ENCODE results near the gene HRH2. TPM values are rescaled to one million over a fixed set of nuclear protein-coding genes. Genes with fewer than 3 reads are reported as not detected.

Gene HRH2
- total and polyA plus RNA-seq, 3 experiments from 2014 or later = 1.3 to 29.6 (median 28.9) TPM

DNA sequence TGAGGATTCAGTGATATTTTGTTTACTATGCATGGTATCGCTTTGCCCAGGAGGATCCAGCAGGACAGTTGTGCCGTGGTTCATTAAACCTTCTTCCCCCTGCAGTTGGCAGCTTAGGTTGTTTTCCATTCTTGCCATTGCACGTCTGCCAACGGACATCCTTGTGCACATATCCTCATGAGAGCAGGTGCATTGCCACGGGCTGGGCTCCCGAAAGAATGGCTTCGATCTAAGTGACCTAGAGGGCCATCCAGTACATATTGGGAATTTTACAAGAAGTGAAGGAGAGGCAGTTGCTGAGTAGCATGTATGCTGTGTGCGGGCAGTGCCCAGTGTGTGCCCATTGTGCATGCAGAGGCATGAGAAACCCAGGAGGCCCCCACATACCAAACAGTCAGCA, 22.1 kb downstream of the HRH2 start:
- peaks cover 5% of the 10 kb centered on the region for H3K4me1 ChIP-seq (ENCODE audit: insufficient read depth, low read length)

DNA sequence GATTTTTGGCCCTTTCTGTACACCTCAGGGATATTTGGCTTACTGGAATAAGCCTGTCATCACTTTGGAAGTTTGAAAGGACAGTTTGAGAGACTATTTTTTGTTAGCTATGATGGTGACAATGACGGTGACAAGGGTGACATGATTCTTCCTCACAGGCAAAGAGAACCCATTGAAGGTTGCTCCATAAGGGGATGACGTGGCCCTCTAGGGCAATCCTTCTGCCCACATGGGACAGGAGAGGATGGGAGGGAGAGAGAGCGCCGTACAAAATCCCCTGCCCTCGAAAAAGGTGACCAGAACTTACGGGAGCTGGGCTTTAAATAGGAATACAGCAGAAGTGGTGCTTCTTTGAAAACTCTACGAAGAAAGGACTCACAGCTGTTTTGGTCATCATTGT, 22.6 kb downstream of the HRH2 start:
- ChIA-PET POLR2A (no interaction called here), CTCF (no interaction called here)
- Mint-ChIP-seq H3K27me3 (peaks cover 7 to 12% of the 10 kb centered on the region in 2 donors), H3K4me3 (no peak overlapping the region), H3K9me3 (peaks cover 0 to 3% (median 0%) of the 10 kb centered on the region in 5 donors), H3K36me3 (peaks cover 0 to 12% (median 5%) of the 10 kb centered on the region in 3 donors), H3K27ac (peak overlapping the region in 1 of 8 donors; percentile 4), H3K4me1 (peaks cover 0 to 3% (median 0%) of the 10 kb centered on the region in 3 donors)
- DNase-seq = no peak
- Histone ChIP-seq H3K9me3 (ENCODE audit: low read length) (no peaks in the 10 kb centered on the region), H3K4me3 (ENCODE audit: low read length) (no peak overlapping the region), H3K27ac (ENCODE audit: low read depth, low read length) (no peak overlapping the region), H3K36me3 (ENCODE audit: insufficient read depth, low read length) (no peaks in the 10 kb centered on the region), H3K4me1 (ENCODE audit: insufficient read depth, low read length) (peaks cover 5% of the 10 kb centered on the region), H3K27me3 (ENCODE audit: insufficient read depth, low read length, poor library complexity, severe bottlenecking) (no peaks in the 10 kb centered on the region)

More for the DNA sequence above, 22.1 kb downstream of the HRH2 start:
- no peak for DNase-seq
- H3K4me1 Mint-ChIP-seq = peaks cover 0 to 6% (median 1%) of the 10 kb centered on the region in 3 donors
- POLR2A ChIA-PET = no interaction called here
- H3K9me3 Mint-ChIP-seq = peaks cover 0 to 3% (median 0%) of the 10 kb centered on the region in 5 donors
- CTCF ChIA-PET = interaction anchor here (1.2 kb wide), 1 partner anchor 146 kb away, joined by 5 read pairs; no protein-coding TSS in a partner anchor
- Histone ChIP-seq H3K27me3 (ENCODE audit: insufficient read depth, low read length, poor library complexity, severe bottlenecking) (no peaks in the 10 kb centered on the region), H3K36me3 (ENCODE audit: insufficient read depth, low read length) (no peaks in the 10 kb centered on the region), H3K27ac (ENCODE audit: low read depth, low read length) (no peak overlapping the region), H3K4me3 (ENCODE audit: low read length) (no peak overlapping the region), H3K9me3 (ENCODE audit: low read length) (no peaks in the 10 kb centered on the region)
- H3K36me3 Mint-ChIP-seq = peaks cover 0 to 12% (median 5%) of the 10 kb centered on the region in 3 donors
- no peak overlapping the region for H3K4me3 Mint-ChIP-seq
- H3K27me3 Mint-ChIP-seq = peaks cover 7 to 12% of the 10 kb centered on the region in 2 donors
- peak overlapping the region in 2 of 8 donors; percentile 4 to 19 for H3K27ac Mint-ChIP-seq

DNA sequence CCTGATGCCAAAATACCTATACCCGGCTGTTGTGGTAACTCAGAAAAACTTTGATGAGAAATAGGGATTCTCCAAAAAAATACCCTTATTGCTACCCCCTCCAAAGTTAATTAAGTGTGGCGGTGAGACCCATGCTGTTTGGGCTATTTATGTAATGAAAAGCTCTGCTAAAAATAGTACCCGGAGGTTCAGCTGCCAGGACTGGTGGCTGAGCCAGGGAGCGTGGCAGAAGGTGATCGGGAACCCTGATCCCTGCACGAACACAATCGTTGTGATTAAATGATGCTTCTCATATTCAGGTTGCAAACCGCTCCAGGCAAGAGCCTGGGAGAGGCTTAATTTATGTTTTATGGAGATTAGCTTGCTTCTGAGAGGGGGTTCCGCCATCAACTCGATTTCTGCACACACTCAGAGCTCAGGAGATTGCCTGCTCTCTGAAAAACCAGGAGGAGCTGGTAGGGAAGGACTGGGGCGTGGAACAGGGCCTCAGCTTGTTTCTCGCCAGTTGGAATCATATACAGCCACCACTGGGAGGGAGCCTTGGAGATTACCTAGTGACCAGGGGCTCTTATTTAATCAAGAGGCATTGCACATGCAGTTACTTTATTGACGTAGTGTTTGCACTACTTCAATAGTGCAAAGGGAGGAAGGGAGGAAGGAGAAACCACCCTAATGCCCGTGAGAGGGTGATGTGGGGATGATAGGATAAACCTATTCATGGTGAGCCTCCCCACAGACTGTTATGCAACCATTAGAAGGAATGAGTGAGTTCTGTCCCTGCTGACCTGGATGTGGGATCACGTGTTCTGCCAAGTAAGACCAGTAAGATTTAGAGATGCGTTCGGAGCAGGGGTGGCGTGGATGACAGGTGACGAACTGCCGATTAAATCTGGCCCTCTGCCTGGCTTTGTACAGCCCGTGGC, 23.4 kb downstream of the HRH2 start:
- peaks cover 0 to 3% (median 0%) of the 10 kb centered on the region in 3 donors for H3K4me1 Mint-ChIP-seq
- peaks cover 0 to 16% (median 5%) of the 10 kb centered on the region in 3 donors for H3K36me3 Mint-ChIP-seq
- peaks cover 5% of the 10 kb centered on the region for H3K4me1 ChIP-seq (ENCODE audit: insufficient read depth, low read length)
- CTCF ChIA-PET = no interaction called here
- DNase-seq = no peak
- H3K27me3 Mint-ChIP-seq = peaks cover 5 to 12% of the 10 kb centered on the region in 2 donors
- POLR2A ChIA-PET = no interaction called here
- no peak overlapping the region for H3K4me3 Mint-ChIP-seq
- no peaks in the 10 kb centered on the region for H3K27me3 ChIP-seq (ENCODE audit: insufficient read depth, low read length, poor library complexity, severe bottlenecking)
- no peak overlapping the region for H3K4me3 ChIP-seq (ENCODE audit: low read length)
- no peak overlapping the region for H3K27ac ChIP-seq (ENCODE audit: low read depth, low read length)
- H3K27ac Mint-ChIP-seq = no peak overlapping the region
- no peaks in the 10 kb centered on the region for H3K9me3 ChIP-seq (ENCODE audit: low read length)
- peaks cover 0 to 3% (median 0%) of the 10 kb centered on the region in 5 donors for H3K9me3 Mint-ChIP-seq
- no peaks in the 10 kb centered on the region for H3K36me3 ChIP-seq (ENCODE audit: insufficient read depth, low read length)

DNA sequence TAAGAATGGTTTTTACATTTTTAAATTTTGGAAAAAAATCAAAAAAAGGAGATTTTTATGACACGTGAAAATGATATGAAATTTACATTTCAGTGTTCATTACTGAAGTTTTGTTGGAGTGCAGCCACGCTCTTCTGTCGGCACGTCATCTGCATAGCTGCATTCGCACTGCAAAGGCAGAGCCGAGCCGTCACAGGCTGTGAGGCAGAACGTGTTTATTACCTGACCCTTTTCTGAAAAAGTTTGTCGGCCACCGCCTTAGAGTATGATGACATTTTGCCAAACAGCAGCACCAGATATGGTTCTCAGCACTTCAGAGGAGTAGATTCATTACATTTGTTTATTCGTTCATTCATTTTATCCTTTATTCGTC, 24.1 kb downstream of the HRH2 start:
- no peaks in the 10 kb centered on the region for H3K9me3 ChIP-seq (ENCODE audit: low read length)
- CTCF ChIA-PET = no interaction called here
- Mint-ChIP-seq H3K27ac (no peak overlapping the region), H3K36me3 (peaks cover 0 to 16% (median 5%) of the 10 kb centered on the region in 3 donors), H3K9me3 (peaks cover 0 to 3% (median 0%) of the 10 kb centered on the region in 5 donors), H3K27me3 (peaks cover 4 to 9% of the 10 kb centered on the region in 2 donors), H3K4me3 (no peak overlapping the region), H3K4me1 (peaks cover 0 to 3% (median 0%) of the 10 kb centered on the region in 3 donors)
- no peaks in the 10 kb centered on the region for H3K27me3 ChIP-seq (ENCODE audit: insufficient read depth, low read length, poor library complexity, severe bottlenecking)
- no peak overlapping the region for H3K27ac ChIP-seq (ENCODE audit: low read depth, low read length)
- DNase-seq = no peak
- H3K4me1 ChIP-seq (ENCODE audit: insufficient read depth, low read length) = peaks cover 5% of the 10 kb centered on the region
- H3K36me3 ChIP-seq (ENCODE audit: insufficient read depth, low read length) = no peaks in the 10 kb centered on the region
- no peak overlapping the region for H3K4me3 ChIP-seq (ENCODE audit: low read length)
- POLR2A ChIA-PET = no interaction called here

DNA sequence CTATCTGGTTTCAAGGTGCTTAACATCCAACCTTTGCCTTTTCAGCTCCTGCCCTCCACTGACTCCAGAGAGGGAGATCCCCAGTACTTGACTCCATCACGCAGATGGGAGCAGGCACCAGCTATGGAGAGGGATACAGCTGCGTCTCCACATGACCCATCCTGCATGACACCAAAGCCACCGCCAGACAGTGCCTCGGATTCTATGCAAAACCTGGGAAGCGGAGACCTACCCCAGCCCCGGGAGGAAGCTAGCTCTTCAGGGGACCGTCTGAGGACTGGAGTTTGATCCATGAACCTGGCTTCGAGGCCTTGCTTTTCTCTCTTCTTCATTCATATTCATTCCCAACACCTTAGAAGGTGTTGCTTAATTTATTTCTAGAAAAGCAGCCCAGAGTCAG, 24.8 kb downstream of the HRH2 start:
- DNase-seq = no peak
- Histone ChIP-seq H3K27ac (ENCODE audit: low read depth, low read length) (no peak overlapping the region), H3K9me3 (ENCODE audit: low read length) (no peaks in the 10 kb centered on the region), H3K4me1 (ENCODE audit: insufficient read depth, low read length) (peaks cover 1% of the 10 kb centered on the region), H3K4me3 (ENCODE audit: low read length) (no peak overlapping the region), H3K27me3 (ENCODE audit: insufficient read depth, low read length, poor library complexity, severe bottlenecking) (no peaks in the 10 kb centered on the region), H3K36me3 (ENCODE audit: insufficient read depth, low read length) (no peaks in the 10 kb centered on the region)
- Mint-ChIP-seq H3K4me3 (no peak overlapping the region), H3K9me3 (peaks cover 0 to 3% (median 0%) of the 10 kb centered on the region in 5 donors), H3K36me3 (peaks cover 0 to 16% (median 5%) of the 10 kb centered on the region in 3 donors), H3K27me3 (peaks cover 4 to 9% of the 10 kb centered on the region in 2 donors), H3K27ac (no peak overlapping the region), H3K4me1 (peaks cover 0 to 2% (median 0%) of the 10 kb centered on the region in 3 donors)
- ChIA-PET POLR2A (no interaction called here), CTCF (no interaction called here)

GRCh38 chr5:175683231-175683630, 25.4 kb downstream of the HRH2 start:
- no peak for DNase-seq
- CTCF ChIA-PET = no interaction called here
- H3K27me3 Mint-ChIP-seq = peaks cover 4 to 11% of the 10 kb centered on the region in 2 donors
- no peak overlapping the region for H3K4me3 ChIP-seq (ENCODE audit: low read length)
- no peak overlapping the region for H3K4me3 Mint-ChIP-seq
- H3K4me1 ChIP-seq (ENCODE audit: insufficient read depth, low read length) = no peaks in the 10 kb centered on the region
- peaks cover 0 to 16% (median 7%) of the 10 kb centered on the region in 3 donors for H3K36me3 Mint-ChIP-seq
- peaks cover 0 to 3% (median 0%) of the 10 kb centered on the region in 5 donors for H3K9me3 Mint-ChIP-seq
- H3K9me3 ChIP-seq (ENCODE audit: low read length) = no peaks in the 10 kb centered on the region
- H3K4me1 Mint-ChIP-seq = no peaks in the 10 kb centered on the region
- no peaks in the 10 kb centered on the region for H3K36me3 ChIP-seq (ENCODE audit: insufficient read depth, low read length)
- H3K27ac ChIP-seq (ENCODE audit: low read depth, low read length) = no peak overlapping the region
- H3K27me3 ChIP-seq (ENCODE audit: insufficient read depth, low read length, poor library complexity, severe bottlenecking) = no peaks in the 10 kb centered on the region
- no peak overlapping the region for H3K27ac Mint-ChIP-seq
- POLR2A ChIA-PET = no interaction called here

GRCh38 chr5:175683921-175684320, 26.1 kb downstream of the HRH2 start:
- peak overlapping the region in 1 of 8 donors; percentile 56 for H3K27ac Mint-ChIP-seq
- H3K4me1 Mint-ChIP-seq = no peaks in the 10 kb centered on the region
- Histone ChIP-seq H3K4me1 (ENCODE audit: insufficient read depth, low read length) (no peaks in the 10 kb centered on the region), H3K27ac (ENCODE audit: low read depth, low read length) (no peak overlapping the region), H3K9me3 (ENCODE audit: low read length) (no peaks in the 10 kb centered on the region), H3K27me3 (ENCODE audit: insufficient read depth, low read length, poor library complexity, severe bottlenecking) (no peaks in the 10 kb centered on the region), H3K4me3 (ENCODE audit: low read length) (no peak overlapping the region), H3K36me3 (ENCODE audit: insufficient read depth, low read length) (no peaks in the 10 kb centered on the region)
- peaks cover 0 to 16% (median 7%) of the 10 kb centered on the region in 3 donors for H3K36me3 Mint-ChIP-seq
- no peak for DNase-seq
- ChIA-PET CTCF (interaction anchor here (0.9 kb wide), 1 partner anchor 150 kb away, joined by 3 read pairs; no protein-coding TSS in a partner anchor), POLR2A (no interaction called here)
- H3K4me3 Mint-ChIP-seq = no peak overlapping the region
- peaks cover 4 to 12% of the 10 kb centered on the region in 2 donors for H3K27me3 Mint-ChIP-seq
- peaks cover 0 to 3% (median 0%) of the 10 kb centered on the region in 5 donors for H3K9me3 Mint-ChIP-seq

DNA sequence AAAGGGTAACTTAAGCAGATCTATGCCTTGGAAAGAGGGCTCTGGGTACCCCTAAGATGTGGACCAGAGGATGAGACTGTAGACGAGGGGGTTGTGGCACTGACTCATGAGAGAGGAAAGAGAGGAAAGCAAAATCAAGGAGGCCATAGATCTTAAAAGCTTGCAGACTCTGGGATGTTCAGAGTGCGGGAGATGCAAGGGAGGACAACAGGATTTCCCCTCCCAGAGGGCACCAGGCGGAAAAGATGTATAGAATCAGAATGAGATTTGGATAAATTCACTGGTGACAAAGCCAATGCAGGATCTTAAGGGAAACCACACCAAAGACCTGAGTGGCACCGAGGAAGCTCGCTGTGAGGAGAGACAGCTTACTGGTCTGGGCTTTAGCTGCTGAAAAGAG, 27.1 kb downstream of the HRH2 start:
- H3K27ac Mint-ChIP-seq = no peak overlapping the region
- POLR2A ChIA-PET = no interaction called here
- DNase-seq = no peak
- H3K36me3 ChIP-seq (ENCODE audit: insufficient read depth, low read length) = no peaks in the 10 kb centered on the region
- no peak overlapping the region for H3K4me3 Mint-ChIP-seq
- peaks cover 0 to 3% (median 0%) of the 10 kb centered on the region in 5 donors for H3K9me3 Mint-ChIP-seq
- H3K9me3 ChIP-seq (ENCODE audit: low read length) = no peaks in the 10 kb centered on the region
- no peaks in the 10 kb centered on the region for H3K27me3 ChIP-seq (ENCODE audit: insufficient read depth, low read length, poor library complexity, severe bottlenecking)
- H3K27ac ChIP-seq (ENCODE audit: low read depth, low read length) = no peak overlapping the region
- CTCF ChIA-PET = interaction anchor here (1.2 kb wide), 1 partner anchor 7 kb away, joined by 3 read pairs; no protein-coding TSS in a partner anchor
- no peak overlapping the region for H3K4me3 ChIP-seq (ENCODE audit: low read length)
- H3K27me3 Mint-ChIP-seq = peaks cover 4 to 6% of the 10 kb centered on the region in 2 donors
- H3K4me1 Mint-ChIP-seq = no peaks in the 10 kb centered on the region
- peaks cover 0 to 16% (median 4%) of the 10 kb centered on the region in 3 donors for H3K36me3 Mint-ChIP-seq
- no peaks in the 10 kb centered on the region for H3K4me1 ChIP-seq (ENCODE audit: insufficient read depth, low read length)

All from CD8-positive, alpha-beta memory T cell (primary cell).